KMS-11 (cell line): ENCODE results near the gene C2CD4B.

ENCODE experiments used
- H2AFZ ChIP-seq: fragments of 200-600 bp; sonication (generic); 2 replicates; pipeline ENCODE4 v1.6.1; 2016; ENCODE audit warnings: antibody characterized with exemption, mixed run types, low read depth
- H3K27ac ChIP-seq: fragments of 200-600 bp; sonication (generic); 2 replicates; pipeline ENCODE4 v1.6.1; 2016; ENCODE audit warnings: mild to moderate bottlenecking, mixed run types
- H3K27me3 ChIP-seq: fragments of 200-600 bp; sonication (generic); 2 replicates; pipeline ENCODE4 v1.6.1; 2017; ENCODE audit warnings: mild to moderate bottlenecking, low read depth, mixed run types, moderate library complexity; ENCODE audit not compliant: insufficient read depth
- H3K36me3 ChIP-seq: fragments of 200-600 bp; sonication (generic); 2 replicates; pipeline ENCODE4 v1.6.1; 2017; ENCODE audit warnings: mild to moderate bottlenecking, mixed run types; ENCODE audit not compliant: insufficient read depth
- H3K4me1 ChIP-seq: fragments of 200-600 bp; sonication (generic); 2 replicates; pipeline ENCODE4 v1.6.1; 2016; ENCODE audit warnings: mild to moderate bottlenecking, low read depth, mixed run types; ENCODE audit not compliant: poor library complexity, severe bottlenecking
- H3K4me2 ChIP-seq: fragments of 200-600 bp; sonication (generic); 2 replicates; pipeline ENCODE4 v1.7.0; 2016; ENCODE audit warnings: mild to moderate bottlenecking, mixed run types
- H3K4me3 ChIP-seq: fragments of 200-600 bp; sonication (generic); IDR thresholded peaks from 2 replicates; pipeline ENCODE4 v1.6.1; 2017; ENCODE audit warnings: low read depth, low read length, mixed read lengths; ENCODE audit not compliant: insufficient read depth
- H3K79me2 ChIP-seq: fragments of 200-600 bp; sonication (generic); 2 replicates; pipeline ENCODE4 v1.6.1; 2016; ENCODE audit warnings: low read depth, mixed run types; ENCODE audit not compliant: insufficient read depth
- H3K9ac ChIP-seq: fragments of 200-600 bp; sonication (generic); 2 replicates; pipeline ENCODE4 v1.6.1; 2016; ENCODE audit warnings: mild to moderate bottlenecking, mixed run types
- H4K20me1 ChIP-seq: fragments of 200-600 bp; sonication (generic); 2 replicates; pipeline ENCODE4 v1.6.1; 2016; ENCODE audit warnings: mild to moderate bottlenecking, mixed run types; ENCODE audit not compliant: insufficient read depth
- CTCF ChIP-seq: fragments of 200-600 bp; sonication (generic); conservative IDR thresholded peaks from 2 replicates; pipeline ENCODE4 v1.6.1; 2017; ENCODE audit warnings: low read depth, mild to moderate bottlenecking, antibody characterized with exemption, low read length, moderate library complexity, mixed read lengths

C2CD4B gene

DNA sequence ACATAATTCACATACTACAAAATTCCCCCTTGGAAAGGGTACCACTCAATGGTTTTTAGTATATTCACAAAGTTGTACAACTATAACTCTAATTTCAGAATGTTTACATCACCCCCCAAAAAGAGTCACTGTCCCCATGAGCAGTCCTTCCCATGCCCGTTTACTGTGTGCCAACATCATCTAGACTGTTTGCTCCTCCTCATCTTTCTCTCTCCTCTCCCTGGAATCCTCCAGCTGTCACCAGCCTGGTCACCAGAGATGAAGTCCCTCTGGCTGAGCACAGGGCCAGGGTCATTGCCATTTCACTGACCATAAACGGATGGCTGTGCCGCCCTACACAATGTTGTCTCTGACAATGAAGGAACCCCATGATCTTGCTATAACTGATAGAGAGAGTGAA, 45.2 kb downstream of the C2CD4B start:
- TF ChIP-seq CTCF: no peak
- H3K9ac ChIP-seq: no peak overlapping the region
- no peak overlapping the region for H3K4me3 ChIP-seq
- H3K4me2 ChIP-seq: no peak overlapping the region
- H4K20me1 ChIP-seq: no peaks in the 10 kb centered on the region
- no peaks in the 10 kb centered on the region for H3K79me2 ChIP-seq
- H3K27ac ChIP-seq: no peak overlapping the region
- no peaks in the 10 kb centered on the region for H3K4me1 ChIP-seq
- H3K27me3 ChIP-seq: no peaks in the 10 kb centered on the region
- H3K36me3 ChIP-seq: no peaks in the 10 kb centered on the region
- no peak overlapping the region for H2AFZ ChIP-seq

DNA sequence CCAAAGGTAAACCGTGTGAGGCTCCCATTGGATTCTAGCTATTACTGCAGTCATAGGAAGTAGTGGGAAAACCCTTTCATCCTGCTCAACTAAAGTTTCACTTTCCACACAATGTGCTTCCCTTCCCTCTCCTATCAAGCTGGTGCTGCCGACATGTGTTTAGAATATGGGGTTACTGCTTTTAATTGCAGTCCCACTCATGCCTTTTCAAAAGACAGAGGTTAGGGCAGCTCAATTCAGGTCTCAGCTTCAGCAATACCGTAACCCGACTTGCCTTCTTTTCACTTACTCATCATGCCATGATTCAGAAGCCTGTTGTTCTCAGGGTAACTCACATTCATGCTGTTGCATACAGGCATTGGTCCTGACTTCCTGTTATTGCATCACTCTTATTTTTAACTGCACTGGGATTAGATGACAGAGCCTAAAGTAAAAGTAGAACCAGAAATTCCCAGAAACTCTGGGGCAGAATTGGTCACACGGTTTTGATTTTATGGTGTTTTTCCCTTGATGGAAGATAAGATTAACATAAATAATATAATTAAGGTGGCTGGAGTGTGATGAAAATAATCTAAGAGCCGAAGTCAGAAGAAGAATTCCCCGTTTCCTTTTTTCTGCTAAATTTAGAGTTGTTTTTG, 45.7 kb downstream of the C2CD4B start:
- Histone ChIP-seq H3K36me3 (no peaks in the 10 kb centered on the region), H3K79me2 (no peaks in the 10 kb centered on the region), H3K4me3 (no peak overlapping the region), H3K27me3 (no peaks in the 10 kb centered on the region), H4K20me1 (no peaks in the 10 kb centered on the region), H2AFZ (no peak overlapping the region), H3K4me2 (no peak overlapping the region), H3K4me1 (no peaks in the 10 kb centered on the region), H3K27ac (no peak overlapping the region), H3K9ac (no peak overlapping the region)
- no peak for TF ChIP-seq CTCF

GRCh38 chr15:62118520-62119226, 46.4 kb downstream of the C2CD4B start:
- H3K27ac ChIP-seq: no peak overlapping the region
- no peak overlapping the region for H2AFZ ChIP-seq
- no peaks in the 10 kb centered on the region for H3K4me1 ChIP-seq
- no peaks in the 10 kb centered on the region for H3K79me2 ChIP-seq
- H3K4me2 ChIP-seq: no peak overlapping the region
- H3K4me3 ChIP-seq: no peak overlapping the region
- no peaks in the 10 kb centered on the region for H4K20me1 ChIP-seq
- no peaks in the 10 kb centered on the region for H3K27me3 ChIP-seq
- no peaks in the 10 kb centered on the region for H3K36me3 ChIP-seq
- TF ChIP-seq CTCF: no peak
- H3K9ac ChIP-seq: no peak overlapping the region

DNA sequence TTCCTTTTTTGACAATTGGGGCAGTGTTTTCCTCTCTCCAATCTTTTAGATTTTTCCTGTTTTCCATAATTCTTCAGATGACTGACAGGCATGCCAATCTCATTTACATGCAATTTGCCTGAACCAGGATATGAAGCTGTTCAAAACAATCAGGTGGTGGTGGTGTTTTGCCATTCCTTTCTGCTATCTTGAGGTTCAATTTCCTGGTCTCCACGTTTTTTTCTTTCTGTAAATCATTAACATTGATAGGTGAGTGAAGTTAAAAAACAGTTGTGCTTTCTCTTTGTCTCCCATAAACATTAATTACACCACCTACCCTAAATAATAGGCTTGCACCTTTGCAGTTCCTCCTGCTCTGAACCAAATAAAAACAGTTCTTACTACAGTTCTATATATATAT, 49.2 kb downstream of the C2CD4B start:
- H3K27ac ChIP-seq: no peak overlapping the region
- no peaks in the 10 kb centered on the region for H4K20me1 ChIP-seq
- H3K4me2 ChIP-seq: no peak overlapping the region
- no peak overlapping the region for H2AFZ ChIP-seq
- H3K27me3 ChIP-seq: no peaks in the 10 kb centered on the region
- no peaks in the 10 kb centered on the region for H3K36me3 ChIP-seq
- no peak overlapping the region for H3K9ac ChIP-seq
- no peak for TF ChIP-seq CTCF
- no peaks in the 10 kb centered on the region for H3K79me2 ChIP-seq
- H3K4me3 ChIP-seq: no peak overlapping the region
- no peaks in the 10 kb centered on the region for H3K4me1 ChIP-seq
